ENCODE data around the gene SAMSN1.
A peak's percentile ranks its signal among the peaks of the same experiment; 100 is the strongest.

Gene SAMSN1

DNA sequence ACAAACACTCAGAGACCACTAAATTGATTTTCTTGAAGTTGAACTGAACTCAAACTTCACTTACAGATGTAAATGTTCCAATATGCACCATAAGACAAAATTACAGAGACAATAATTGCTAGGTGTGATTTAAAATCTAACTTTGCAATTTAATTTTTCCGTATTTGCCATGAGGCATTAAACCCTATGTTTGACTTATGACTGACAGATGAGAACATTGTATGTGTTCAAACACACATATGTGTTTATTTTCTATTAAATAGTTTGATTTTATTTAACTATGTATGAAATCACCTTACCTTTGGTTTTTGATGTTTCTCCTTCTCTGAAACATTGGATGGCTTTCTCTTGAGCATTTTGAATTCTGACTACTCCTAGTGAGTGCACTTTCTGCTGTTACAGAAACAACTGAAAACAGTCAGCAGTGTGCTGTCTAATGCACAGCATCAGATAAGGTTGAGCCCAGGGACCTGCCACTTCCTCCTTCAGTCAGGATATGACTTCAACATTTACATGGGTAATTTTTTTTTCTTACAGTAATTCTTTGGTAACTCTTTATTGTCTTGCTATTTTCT, at the start of gene SAMSN1:
SAMSN1 (minus strand) TSS at position 410 of the 575 bp plus-strand sequence; CDS start at position 356, 54 bp downstream.
- TF ChIP-seq ZNF274 (IDR thresholded peaks at IDR 0.05; ENCODE audit: low read depth, low read length), result no peak
- peak within 1 kb of the TSS; percentile 58 for H3K4me3 ChIP-seq (ENCODE audit: low read length)

- H3K4me3 ChIP-seq (ENCODE audit: low read length), result no peak overlapping the region
- no peak for TF ChIP-seq ZNF274 (IDR thresholded peaks at IDR 0.05; ENCODE audit: low read depth, low read length)
These were observed 49.3 kb upstream of the SAMSN1 start for GRCh38 chr21:14595449-14595848.

GRCh38 chr21:14594967-14595366, 48.9 kb upstream of the SAMSN1 start:
- no peak for TF ChIP-seq ZNF274 (IDR thresholded peaks at IDR 0.05; ENCODE audit: low read depth, low read length)
- H3K4me3 ChIP-seq (ENCODE audit: low read length), result no peak overlapping the region

DNA sequence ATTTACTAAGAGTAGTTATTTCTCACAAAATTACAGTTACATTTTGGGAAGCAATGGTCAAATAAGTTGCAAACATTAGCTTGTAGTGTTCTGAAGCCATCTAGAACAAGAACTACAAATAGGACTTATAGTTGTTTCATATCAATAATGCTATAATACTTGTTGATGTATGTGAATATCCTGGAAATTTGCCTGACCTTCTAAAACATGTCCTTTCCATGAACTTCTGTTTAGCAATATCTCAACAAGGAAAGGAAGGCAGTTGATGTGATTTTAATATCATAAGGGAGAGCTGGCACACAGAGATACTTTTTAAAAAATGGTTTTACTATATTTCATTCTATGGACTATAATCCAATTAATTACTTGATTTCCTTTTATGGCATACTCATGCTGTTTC, 47.1 kb upstream of the SAMSN1 start:
- no peak overlapping the region for H3K4me3 ChIP-seq (ENCODE audit: low read length)
- no peak for TF ChIP-seq ZNF274 (IDR thresholded peaks at IDR 0.05; ENCODE audit: low read depth, low read length)

DNA sequence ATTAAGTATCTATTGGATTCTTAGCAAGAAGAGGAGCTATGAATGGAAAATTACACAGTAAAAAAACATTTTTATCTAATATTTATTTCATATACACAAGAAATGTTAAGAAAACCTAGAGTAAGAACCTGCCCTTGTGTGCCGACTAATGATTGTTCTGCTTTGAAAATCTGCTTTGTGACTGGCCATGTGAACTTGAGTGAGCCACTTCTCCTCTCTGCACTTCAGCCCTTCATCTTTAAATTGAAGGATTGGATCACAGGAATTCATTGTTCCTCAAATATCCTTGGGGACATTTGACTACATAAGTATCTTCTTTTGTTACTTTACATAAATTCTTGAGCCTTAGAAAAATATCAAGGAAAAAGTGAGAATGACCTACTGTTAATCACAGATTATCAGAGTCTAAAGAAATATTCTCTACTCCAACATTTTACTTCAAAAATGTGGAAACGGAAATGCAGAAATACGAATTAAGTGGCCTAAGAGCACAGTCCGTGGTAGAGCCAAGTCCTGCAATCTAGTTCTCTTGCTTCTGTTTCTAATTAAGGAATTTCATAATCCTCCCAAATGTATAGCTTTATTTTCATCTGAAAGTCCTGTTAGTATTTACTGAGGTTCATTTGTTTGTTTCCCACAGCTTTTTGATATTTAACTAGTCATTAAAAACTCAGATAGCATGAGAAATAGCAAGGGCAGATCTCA, 46.3 kb upstream of the SAMSN1 start:
- no peak for TF ChIP-seq ZNF274 (IDR thresholded peaks at IDR 0.05; ENCODE audit: low read depth, low read length)
- H3K4me3 ChIP-seq (ENCODE audit: low read length), result no peak overlapping the region

GRCh38 chr21:14591882-14592281, 45.8 kb upstream of the SAMSN1 start:
- no peak for TF ChIP-seq ZNF274 (IDR thresholded peaks at IDR 0.05; ENCODE audit: low read depth, low read length)

DNA sequence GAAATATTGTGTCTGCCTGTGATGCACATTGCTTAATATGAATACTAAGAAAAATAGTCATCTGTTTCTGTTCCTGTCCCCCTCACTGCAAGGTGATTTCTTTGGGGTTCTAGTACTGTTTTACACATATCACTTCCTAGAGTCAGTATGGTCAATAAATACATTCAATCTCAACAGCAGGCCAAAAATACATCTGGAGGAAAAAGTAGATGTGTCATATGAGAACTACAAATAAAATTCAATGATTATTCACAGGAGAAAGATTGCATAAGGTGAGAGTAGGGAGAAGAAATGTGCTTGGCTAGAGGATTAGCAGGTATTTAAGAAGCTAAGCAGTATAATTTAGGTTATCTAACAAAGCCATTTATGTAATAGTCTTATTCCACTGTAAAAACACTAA, 45.3 kb upstream of the SAMSN1 start:
- no peak for TF ChIP-seq ZNF274 (IDR thresholded peaks at IDR 0.05; ENCODE audit: low read depth, low read length)
- H3K4me3 ChIP-seq (ENCODE audit: low read length), result no peak overlapping the region

More at GRCh38 chr21:14591882-14592281, 45.8 kb upstream of the SAMSN1 start:
- H3K4me3 ChIP-seq (ENCODE audit: low read length), result no peak overlapping the region

GRCh38 chr21:14589855-14590563, 43.9 kb upstream of the SAMSN1 start:
- TF ChIP-seq ZNF274 (IDR thresholded peaks at IDR 0.05; ENCODE audit: low read depth, low read length), result no peak
- no peak overlapping the region; the same call in 1 of the 2 replicates for H3K4me3 ChIP-seq (ENCODE audit: low read length)

DNA sequence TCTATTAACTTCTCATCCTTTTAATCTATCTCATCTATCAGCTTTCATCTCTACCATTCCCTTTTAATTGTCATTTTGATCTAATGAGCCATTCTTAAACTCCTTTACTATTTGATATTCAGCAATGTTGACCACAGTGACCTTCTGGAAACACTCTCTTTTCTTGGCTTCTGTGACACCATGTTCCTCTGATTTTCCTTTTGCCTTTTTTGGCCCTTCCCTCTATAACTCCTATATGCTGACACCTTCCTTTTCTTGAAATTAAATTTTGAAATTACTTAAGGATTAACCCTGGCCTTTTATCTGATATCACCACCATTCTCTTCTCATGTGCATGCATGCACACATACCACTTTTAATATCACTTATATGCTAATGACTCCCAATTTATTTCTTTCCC, 41.2 kb upstream of the SAMSN1 start:
- H3K4me3 ChIP-seq (ENCODE audit: low read length), result no peak overlapping the region
- TF ChIP-seq ZNF274 (IDR thresholded peaks at IDR 0.05; ENCODE audit: low read depth, low read length), result no peak

DNA sequence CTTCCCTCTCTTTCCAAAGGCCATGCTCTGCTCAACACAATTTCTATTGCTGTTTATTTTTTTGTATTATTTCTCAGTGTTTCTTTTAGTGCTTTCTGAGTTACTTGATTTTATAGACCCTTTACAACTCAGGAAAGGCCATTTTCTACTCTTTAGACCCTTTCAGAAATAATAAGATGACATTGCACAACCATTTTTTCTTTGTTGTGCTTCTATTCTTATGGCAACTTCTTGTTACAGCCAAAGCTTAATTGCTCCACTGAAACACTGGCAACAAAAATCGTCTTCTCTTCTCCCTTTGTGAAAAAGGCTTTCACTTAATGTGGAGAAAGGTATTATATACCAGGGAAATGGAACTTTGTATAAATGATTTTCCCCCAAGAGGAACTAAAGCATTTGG, 39.0 kb upstream of the SAMSN1 start:
- no peak for TF ChIP-seq ZNF274 (IDR thresholded peaks at IDR 0.05; ENCODE audit: low read depth, low read length)

GRCh38 chr21:14584357-14585095, 38.4 kb upstream of the SAMSN1 start:
- no peak for TF ChIP-seq ZNF274 (IDR thresholded peaks at IDR 0.05; ENCODE audit: low read depth, low read length)
- no peak overlapping the region for H3K4me3 ChIP-seq (ENCODE audit: low read length)

More for the DNA sequence above, 39.0 kb upstream of the SAMSN1 start:
- no peak overlapping the region for H3K4me3 ChIP-seq (ENCODE audit: low read length)

GRCh38 chr21:14583629-14584255, 37.6 kb upstream of the SAMSN1 start:
- H3K4me3 ChIP-seq (ENCODE audit: low read length), result no peak overlapping the region
- TF ChIP-seq ZNF274 (IDR thresholded peaks at IDR 0.05; ENCODE audit: low read depth, low read length), result no peak

DNA sequence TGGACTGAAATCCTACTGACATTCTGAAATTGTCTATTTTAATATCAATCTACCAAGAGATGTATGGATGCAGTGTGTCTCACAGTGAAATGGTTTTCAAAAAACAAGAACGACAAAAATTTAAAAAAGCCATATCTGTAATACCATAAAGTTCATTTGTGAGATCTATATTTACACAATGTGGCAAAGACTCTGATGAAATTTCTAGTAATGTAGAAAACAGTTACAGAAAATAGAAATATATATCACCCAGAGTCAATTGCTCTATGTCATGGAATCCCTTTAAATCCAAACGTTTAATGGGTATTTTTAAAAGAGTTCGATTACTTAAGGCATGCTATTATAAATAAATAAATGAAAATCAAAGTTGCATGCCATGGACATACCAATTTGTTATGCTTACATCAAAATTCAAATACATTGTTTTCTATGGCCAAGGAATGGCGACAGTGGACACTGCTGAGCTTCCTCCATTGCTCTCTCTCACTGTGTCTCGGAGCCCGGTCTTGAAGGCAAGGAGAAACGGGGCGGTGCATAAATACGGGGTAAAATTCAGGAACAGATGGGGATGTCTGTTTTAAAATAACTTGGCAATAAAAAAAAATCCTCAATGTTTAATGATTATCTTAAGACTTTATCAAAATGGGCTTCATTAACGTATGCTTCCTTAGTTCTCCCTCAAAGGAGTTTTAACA, 37.0 kb upstream of the SAMSN1 start:
- no peak overlapping the region for H3K4me3 ChIP-seq (ENCODE audit: low read length)
- no peak for TF ChIP-seq ZNF274 (IDR thresholded peaks at IDR 0.05; ENCODE audit: low read depth, low read length)
